ENCODE results near the gene TBC1D12.

GRCh38 chr10:94489976-94490788, 87.8 kb downstream of the TBC1D12 start:
- TF ChIP-seq EZH2phosphoT487 (IDR thresholded peaks at IDR 0.05) (no peak), CTCF (IDR thresholded peaks at IDR 0.05) (no peak), EZH2 (IDR thresholded peaks at IDR 0.05) (no peak)

Measured in neural progenitor cell (in vitro differentiated cells).